Choroid plexus epithelial cell (primary cell): ENCODE measurements around the gene SPAG16.

Experiments used
- DNase-seq: peaks from one replicate; pipeline ENCODE4 v3.0.0-alpha.2; 2010; ENCODE audit warnings: low read depth
- H3K4me3 ChIP-seq: 2 replicates; pipeline ENCODE4 v1.5.1; 2011; ENCODE audit warnings: low read depth, mild to moderate bottlenecking, control low read depth, low read length, moderate library complexity
- TF ChIP-seq, protein P1 (sequence below): conservative IDR thresholded peaks from 2 replicates; pipeline ENCODE4 v1.5.1; 2011; ENCODE audit warnings: low read depth, mild to moderate bottlenecking, control low read depth, inconsistent platforms, low read length, moderate library complexity

Gene SPAG16

DNA sequence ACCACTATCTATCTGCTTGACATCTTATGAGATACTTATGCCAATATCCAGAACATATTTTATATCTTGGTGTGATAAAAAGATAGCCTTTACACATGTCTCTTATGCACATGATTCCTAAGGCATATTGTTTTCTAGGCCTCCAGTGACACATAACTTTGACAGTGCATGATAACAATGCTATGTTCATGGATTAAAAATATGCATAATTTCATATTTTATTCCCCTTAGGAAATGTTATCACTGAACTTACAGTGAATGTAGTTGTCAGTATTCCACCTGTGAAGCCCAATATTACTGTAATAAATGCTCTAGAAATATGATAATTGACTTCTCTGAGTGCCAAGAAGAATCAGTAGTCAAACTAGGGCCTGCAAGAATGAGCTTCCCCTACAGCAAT, 532.3 kb downstream of the SPAG16 start:
- TF ChIP-seq, protein P1, sequence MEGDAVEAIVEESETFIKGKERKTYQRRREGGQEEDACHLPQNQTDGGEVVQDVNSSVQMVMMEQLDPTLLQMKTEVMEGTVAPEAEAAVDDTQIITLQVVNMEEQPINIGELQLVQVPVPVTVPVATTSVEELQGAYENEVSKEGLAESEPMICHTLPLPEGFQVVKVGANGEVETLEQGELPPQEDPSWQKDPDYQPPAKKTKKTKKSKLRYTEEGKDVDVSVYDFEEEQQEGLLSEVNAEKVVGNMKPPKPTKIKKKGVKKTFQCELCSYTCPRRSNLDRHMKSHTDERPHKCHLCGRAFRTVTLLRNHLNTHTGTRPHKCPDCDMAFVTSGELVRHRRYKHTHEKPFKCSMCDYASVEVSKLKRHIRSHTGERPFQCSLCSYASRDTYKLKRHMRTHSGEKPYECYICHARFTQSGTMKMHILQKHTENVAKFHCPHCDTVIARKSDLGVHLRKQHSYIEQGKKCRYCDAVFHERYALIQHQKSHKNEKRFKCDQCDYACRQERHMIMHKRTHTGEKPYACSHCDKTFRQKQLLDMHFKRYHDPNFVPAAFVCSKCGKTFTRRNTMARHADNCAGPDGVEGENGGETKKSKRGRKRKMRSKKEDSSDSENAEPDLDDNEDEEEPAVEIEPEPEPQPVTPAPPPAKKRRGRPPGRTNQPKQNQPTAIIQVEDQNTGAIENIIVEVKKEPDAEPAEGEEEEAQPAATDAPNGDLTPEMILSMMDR: no peak
- no peak overlapping the region for H3K4me3 ChIP-seq
- no peak for DNase-seq

DNA sequence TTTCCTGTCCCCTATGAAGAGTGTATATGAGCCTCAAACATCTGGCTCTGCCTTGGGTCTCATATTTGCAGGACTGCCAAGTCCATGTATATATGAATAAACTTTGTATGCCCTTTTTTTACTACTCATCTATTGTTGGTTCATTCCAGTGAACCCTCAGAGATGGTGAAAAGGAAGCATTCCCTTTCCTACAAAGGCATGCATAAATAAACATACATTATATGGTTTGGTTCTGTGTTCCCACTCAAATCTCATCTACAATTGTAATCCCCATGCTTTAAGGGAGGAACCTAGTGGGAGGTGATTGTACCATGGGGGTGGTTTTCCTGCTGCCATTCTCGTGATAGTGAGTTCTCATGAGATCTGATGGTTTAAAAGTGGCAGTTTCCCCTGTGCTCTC, 534.2 kb downstream of the SPAG16 start:
- DNase-seq: peak; percentile 7
- H3K4me3 ChIP-seq: no peak overlapping the region
- TF ChIP-seq, protein P1: no peak

DNA sequence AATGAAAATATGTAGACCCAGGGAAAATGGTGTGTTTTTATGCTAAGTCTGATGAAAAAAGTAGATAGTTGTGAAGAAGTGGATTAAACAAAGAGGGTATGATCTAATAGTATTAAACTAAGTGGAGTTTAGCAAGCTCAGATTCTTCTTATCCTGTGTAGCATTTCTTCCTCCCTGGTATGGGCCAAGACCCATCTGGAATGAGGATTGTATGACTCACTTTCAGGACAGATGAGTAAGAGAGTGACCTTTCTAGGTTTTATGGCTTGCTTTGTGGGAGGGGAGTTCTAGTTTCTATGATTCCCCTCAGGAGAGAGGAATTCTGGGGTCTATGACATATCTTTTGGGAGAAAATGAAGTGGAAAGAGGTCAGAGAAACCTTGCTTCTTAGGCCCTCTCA, 550.1 kb downstream of the SPAG16 start:
- no peak overlapping the region for H3K4me3 ChIP-seq
- peak; percentile 41 for DNase-seq
- TF ChIP-seq, protein P1: no peak

DNA sequence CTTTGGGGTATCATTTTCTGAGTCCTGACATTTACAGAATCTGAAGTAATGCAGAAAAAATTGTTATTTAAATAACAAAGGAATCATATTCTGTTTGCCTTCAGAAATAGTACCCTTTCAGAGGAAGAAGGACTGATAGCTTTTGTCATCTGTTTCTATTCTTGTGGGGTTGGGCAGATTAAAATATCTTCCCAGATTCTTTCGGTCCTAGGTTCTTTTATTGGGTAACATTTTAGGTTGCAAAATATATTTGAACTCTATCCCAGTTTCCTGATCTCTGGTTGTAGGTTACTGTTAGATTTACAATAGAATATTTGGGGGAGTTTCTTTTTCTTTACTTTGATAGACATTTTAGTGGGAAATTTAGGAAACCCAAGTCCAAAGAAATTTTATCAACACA, 550.5 kb downstream of the SPAG16 start:
- no peak overlapping the region for H3K4me3 ChIP-seq
- DNase-seq: no peak
- TF ChIP-seq, protein P1: no peak

DNA sequence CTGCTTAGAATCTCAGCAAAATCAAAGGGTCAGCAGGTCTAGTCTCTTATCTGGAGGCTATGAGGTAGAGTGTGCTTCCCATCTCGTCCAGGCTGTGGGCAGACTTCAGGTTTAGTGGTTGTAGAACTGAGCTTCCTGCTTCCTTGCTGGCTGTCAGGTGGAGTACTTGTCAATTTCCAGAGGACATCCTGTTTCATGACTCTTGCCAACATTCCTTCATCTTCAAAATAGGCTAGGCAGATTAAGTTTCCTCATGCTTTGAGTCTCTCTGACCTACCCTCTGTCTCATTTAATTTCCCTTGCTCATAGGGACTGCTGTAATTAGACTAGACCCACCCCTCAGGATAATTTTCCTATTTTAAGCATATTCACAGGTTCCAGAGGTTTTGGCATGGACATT, 562.6 kb downstream of the SPAG16 start:
- TF ChIP-seq, protein P1: no peak
- no peak for DNase-seq
- no peak overlapping the region for H3K4me3 ChIP-seq

DNA sequence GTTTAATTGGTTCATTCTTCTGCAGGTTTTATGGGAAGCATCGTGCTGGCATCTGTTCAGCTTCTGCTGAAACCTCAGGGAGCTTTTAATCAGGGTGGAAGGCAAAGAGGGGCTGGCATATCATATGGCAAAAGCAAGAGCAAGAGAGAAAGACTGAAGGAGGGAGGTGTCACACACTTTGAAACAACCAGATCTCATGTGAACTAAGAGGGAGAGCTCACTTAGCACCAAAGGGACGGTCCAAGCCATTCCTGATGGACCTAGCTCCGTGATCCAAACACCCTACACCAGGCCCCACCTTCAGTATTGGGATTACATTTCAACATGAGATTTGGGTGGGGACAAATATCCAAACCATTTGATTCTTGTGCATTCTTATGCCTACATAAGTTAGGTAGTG, 563.1 kb downstream of the SPAG16 start:
- no peak for DNase-seq
- TF ChIP-seq, protein P1: no peak
- no peak overlapping the region for H3K4me3 ChIP-seq

DNA sequence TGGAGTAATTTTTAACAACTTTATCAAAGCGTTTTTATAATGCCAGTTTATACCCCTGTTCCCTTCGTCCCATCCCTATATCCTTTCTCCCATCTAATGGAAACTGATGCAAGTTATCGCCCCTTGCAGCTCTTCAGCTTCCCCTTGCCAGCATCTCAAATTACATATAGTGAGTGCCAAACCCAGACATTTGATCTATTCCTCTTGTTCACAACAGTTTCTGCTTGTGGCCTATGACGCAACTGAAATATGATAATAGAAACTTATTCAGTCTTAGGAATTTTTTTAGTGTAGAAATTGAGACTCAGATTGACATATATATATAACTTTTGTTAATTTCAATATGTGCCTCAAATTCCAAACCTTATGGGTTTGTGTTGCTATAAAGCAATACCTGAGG, 564.4 kb downstream of the SPAG16 start:
- TF ChIP-seq, protein P1: no peak
- H3K4me3 ChIP-seq: no peak overlapping the region
- peak; percentile 16 for DNase-seq
